Right renal pelvis (tissue), 4 donors: ENCODE results near the gene SEMA5B. TPM values are rescaled to one million over a fixed set of nuclear protein-coding genes. Genes with fewer than 3 reads are reported as not detected.

Experiments used
- DNase-seq, 4 donors: peaks; one replicate each; pipeline ENCODE4 v3.0.0-alpha.2; 2013; ENCODE audit warnings: low read depth in 4 of 4, low spot score in 3 of 4, missing footprints in 1 of 4
- polyA plus RNA-seq, 4 donors: library from polyadenylated mRNA; unstranded; fragments of 120-200 nt; gene quantifications; one replicate each; pipeline ENCODE4 v1.2.1, GENCODE V29; 2013; ENCODE audit not compliant: insufficient read length in 4 of 4

SEMA5B gene
- polyA plus RNA-seq, 4 donors, result 22.3 to 28.5 (median 26.4) TPM

- no peak for DNase-seq
These were observed 165.2 kb downstream of the SEMA5B start for GRCh38 chr3:122862381-122862780.

Other genes with a start within 250 kb of the SEMA5B start
- 10 to 100 TPM; 10.3 to 13.5 (median 11.1) TPM for gene HSPBAP1, start 233.9 kb downstream of the SEMA5B start, polyA plus RNA-seq
- gene SLC49A4, start 232.7 kb downstream of the SEMA5B start, polyA plus RNA-seq, result 10 to 100 TPM; 15.3 to 16.5 (median 15.9) TPM
- 10 to 100 TPM; 25.0 to 32.9 (median 30.3) TPM for gene PDIA5, start 39.3 kb upstream of the SEMA5B start, polyA plus RNA-seq
- 10 to 100 TPM; 25.0 to 30.9 (median 27.0) TPM for gene SEC22A, start 174.2 kb upstream of the SEMA5B start, polyA plus RNA-seq